HG03045 (cell line): ENCODE data around the gene UQCC2.

Experiments
- ATAC-seq: cut with Tn5 transposase; IDR thresholded peaks from one replicate; pipeline ENCODE4 v1.9.1; 2021; ENCODE audit warnings: mild to moderate bottlenecking, moderate library complexity; ENCODE audit not compliant: unreplicated experiment

The UQCC2 gene

GRCh38 chr6:33711140-33712129 is at the start of gene UQCC2:
Gene UQCC2, minus strand, starts transcription at chr6:33711700. Its CDS starts 14 bp downstream, at chr6:33711686.
- peak; percentile 86 for ATAC-seq

- no peak for ATAC-seq
These were observed 48.6 kb upstream of the UQCC2 start for GRCh38 chr6:33759887-33760629.

- no peak for ATAC-seq
These were observed 47.3 kb upstream of the UQCC2 start for GRCh38 chr6:33758815-33759216.

GRCh38 chr6:33757906-33758305 is 46.4 kb upstream of the UQCC2 start:
- ATAC-seq, result no peak

GRCh38 chr6:33757113-33757512 is 45.6 kb upstream of the UQCC2 start:
- ATAC-seq, result no peak

GRCh38 chr6:33756211-33756954 is 44.9 kb upstream of the UQCC2 start:
- ATAC-seq, result no peak

GRCh38 chr6:33755070-33755869 is 43.8 kb upstream of the UQCC2 start:
- ATAC-seq, result no peak

- ATAC-seq, result no peak
These were observed 42.7 kb upstream of the UQCC2 start for GRCh38 chr6:33754222-33754621.

- ATAC-seq, result no peak
These were observed 41.1 kb upstream of the UQCC2 start for GRCh38 chr6:33752646-33753015.

- no peak for ATAC-seq
These were observed 40.5 kb upstream of the UQCC2 start for GRCh38 chr6:33751771-33752645.

- no peak for ATAC-seq
These were observed 38.9 kb upstream of the UQCC2 start for GRCh38 chr6:33750244-33750991.

GRCh38 chr6:33749401-33749800 is 37.9 kb upstream of the UQCC2 start:
- no peak for ATAC-seq

- ATAC-seq, result no peak
These were observed 37.3 kb upstream of the UQCC2 start for GRCh38 chr6:33748841-33749240.

- ATAC-seq, result no peak
These were observed 36.3 kb upstream of the UQCC2 start for GRCh38 chr6:33747823-33748222.

- no peak for ATAC-seq
These were observed 35.2 kb upstream of the UQCC2 start, which contains the start of gene IP6K3 for GRCh38 chr6:33746651-33747100. Gene IP6K3, minus strand, starts transcription at chr6:33746905. Its CDS starts 11,429 bp downstream, at chr6:33735476.

- no peak for ATAC-seq
These were observed 34.6 kb upstream of the UQCC2 start for GRCh38 chr6:33746036-33746600.

GRCh38 chr6:33745548-33745947 is 34.0 kb upstream of the UQCC2 start:
- no peak for ATAC-seq

- ATAC-seq, result no peak
These were observed 33.5 kb upstream of the UQCC2 start for GRCh38 chr6:33744895-33745546.
